ENCODE measurements around the gene RAD21L1. TPM values are rescaled to one million over a fixed set of nuclear protein-coding genes. Genes with fewer than 3 reads are reported as not detected.

Gene RAD21L1
- total RNA-seq, 1 donor from 2014 or later, result not detected

- peak; percentile 30 for DNase-seq
These were observed 47.5 kb downstream of the RAD21L1 start for GRCh38 chr20:1273366-1273765.

- peak; percentile 28 for DNase-seq
These were observed 48.9 kb downstream of the RAD21L1 start for GRCh38 chr20:1274485-1275311.

- no peak for DNase-seq
These were observed 50.1 kb downstream of the RAD21L1 start for GRCh38 chr20:1275919-1276318.

GRCh38 chr20:1277529-1278322 lies 51.9 kb downstream of the RAD21L1 start:
- no peak for DNase-seq

- no peak for DNase-seq
These were observed 53.1 kb downstream of the RAD21L1 start for GRCh38 chr20:1278993-1279392.

GRCh38 chr20:1280195-1281102 lies 54.6 kb downstream of the RAD21L1 start:
- no peak for DNase-seq

- no peak for DNase-seq
These were observed 55.6 kb downstream of the RAD21L1 start for GRCh38 chr20:1281279-1282057.

- DNase-seq, result no peak
These were observed 57.1 kb downstream of the RAD21L1 start for GRCh38 chr20:1282966-1283365.

GRCh38 chr20:1283522-1284510 lies 58.0 kb downstream of the RAD21L1 start:
- no peak for DNase-seq

GRCh38 chr20:1286267-1287024 lies 60.6 kb downstream of the RAD21L1 start:
- DNase-seq, result no peak

GRCh38 chr20:1287306-1287705 lies 61.5 kb downstream of the RAD21L1 start:
- DNase-seq, result no peak

GRCh38 chr20:1287787-1288569 lies 62.1 kb downstream of the RAD21L1 start:
- DNase-seq, result no peak

- peak; percentile 39 for DNase-seq
These were observed 65.4 kb downstream of the RAD21L1 start for GRCh38 chr20:1291191-1291741.

GRCh38 chr20:1292620-1293019 lies 66.8 kb downstream of the RAD21L1 start:
- no peak for DNase-seq

GRCh38 chr20:1293641-1294379 lies 68.0 kb downstream of the RAD21L1 start:
- DNase-seq, result no peak

GRCh38 chr20:1294497-1294896 lies 68.7 kb downstream of the RAD21L1 start:
- no peak for DNase-seq

- DNase-seq, result no peak
These were observed 69.6 kb downstream of the RAD21L1 start for GRCh38 chr20:1295276-1295930.
